Naive thymus-derived CD4-positive, alpha-beta T cell (primary cell): Measurements from ENCODE around the gene NSDHL. TPM values are rescaled to one million over a fixed set of nuclear protein-coding genes. Genes with fewer than 3 reads are reported as not detected.

ENCODE experiments used
- ATAC-seq: fragments of 150-1000 bp; cut with Tn5 transposase; 2 replicates; pipeline ENCODE4 v1.10.0; 2021; ENCODE audit warnings: mild to moderate bottlenecking, moderate library complexity
- CTCF ChIA-PET: fragments of 350-600 bp; sonication (Branson Sonifier 250); formaldehyde crosslinking; loops from one replicate; lab custom pipeline; 2021; ENCODE audit warnings: antibody characterized with exemption; lab: Charles Lee
- POLR2A ChIA-PET: fragments of 350-600 bp; sonication (Branson Sonifier 250); formaldehyde crosslinking; loops from one replicate; lab custom pipeline; 2021; ENCODE audit warnings: antibody characterized with exemption, inconsistent platforms; lab: Charles Lee
- DNase-seq, 9 donors: peaks; one replicate each; pipeline versions ENCODE4 v3.0.0 to v3.0.0-alpha.2; 2020 to 2022; ENCODE audit warnings: mixed read lengths in 1 of 9
- H3K27ac ChIP-seq: one replicate; pipeline ENCODE4 v1.7.0; 2013; ENCODE audit warnings: mild to moderate bottlenecking, low read depth, low read length, moderate library complexity
- H3K27me3 ChIP-seq, 2 donors: one replicate each; pipeline ENCODE4 v1.7.0; 2013; ENCODE audit warnings: low read length in 2 of 2, mild to moderate bottlenecking in 2 of 2, moderate library complexity in 2 of 2; ENCODE audit not compliant: control insufficient read depth in 2 of 2, insufficient read depth in 2 of 2
- H3K36me3 ChIP-seq, 3 experiments: 1 replicate in 2 of 3; 2 replicates in 1 of 3; pipeline ENCODE4 v1.7.0; 2013; ENCODE audit warnings: low read length in 3 of 3, mild to moderate bottlenecking in 3 of 3, moderate library complexity in 1 of 3; ENCODE audit not compliant: insufficient read depth in 3 of 3, control insufficient read depth in 2 of 3
- H3K4me1 ChIP-seq, 2 donors: one replicate each; pipeline ENCODE4 v1.7.0; 2013; ENCODE audit warnings: low read length in 2 of 2, mild to moderate bottlenecking in 2 of 2, moderate library complexity in 1 of 2; ENCODE audit not compliant: control insufficient read depth in 2 of 2, insufficient read depth in 2 of 2
- H3K4me3 ChIP-seq: 2 replicates; pipeline ENCODE4 v1.7.0; 2013; ENCODE audit warnings: mild to moderate bottlenecking, low read length
- H3K9me3 ChIP-seq, 3 experiments: 1 replicate in 2 of 3; 2 replicates in 1 of 3; pipeline ENCODE4 v1.7.0; 2013; ENCODE audit warnings: low read length in 3 of 3; ENCODE audit not compliant: control insufficient read depth in 2 of 3
- H3K27ac Mint-ChIP-seq, 9 donors: one replicate each; pipeline ENCODE4 v1.8.0; 2020 to 2022; ENCODE audit warnings: mixed read lengths in 9 of 9, mild to moderate bottlenecking in 8 of 9, moderate library complexity in 5 of 9, inconsistent platforms in 2 of 9
- H3K27me3 Mint-ChIP-seq, 5 donors: one replicate each; pipeline ENCODE4 v1.8.0; 2021 to 2022; ENCODE audit warnings: mixed read lengths in 5 of 5, mild to moderate bottlenecking in 1 of 5
- H3K36me3 Mint-ChIP-seq, 5 donors: one replicate each; pipeline ENCODE4 v1.8.0; 2020 to 2022; ENCODE audit warnings: mixed read lengths in 5 of 5, mild to moderate bottlenecking in 3 of 5, inconsistent platforms in 1 of 5
- H3K4me1 Mint-ChIP-seq, 7 donors: one replicate each; pipeline ENCODE4 v1.8.0; 2020 to 2022; ENCODE audit warnings: mixed read lengths in 7 of 7, mild to moderate bottlenecking in 3 of 7, inconsistent platforms in 1 of 7
- H3K4me3 Mint-ChIP-seq, 10 donors: one replicate each; pipeline ENCODE4 v1.8.0; 2020 to 2022; ENCODE audit warnings: mild to moderate bottlenecking in 10 of 10, mixed read lengths in 10 of 10, moderate library complexity in 6 of 10, inconsistent platforms in 2 of 10
- H3K9me3 Mint-ChIP-seq, 11 donors: one replicate each; pipeline ENCODE4 v1.8.0; 2020 to 2022; ENCODE audit warnings: mixed read lengths in 11 of 11, mild to moderate bottlenecking in 4 of 11, inconsistent platforms in 1 of 11, moderate library complexity in 1 of 11
- intact Hi-C, 2 donors: fragments of 100-400 bp; cut with micrococcal nuclease; formaldehyde crosslinking; loops; one replicate each; pipeline ENCODE4 v1.15.1; 2023
- polyA plus RNA-seq, 2 donors: library from polyadenylated mRNA; unstranded; fragments of 300-500 nt; fragmentation: Illumina TruSeq; gene quantifications; one replicate each; pipeline ENCODE4 v1.2.3, GENCODE V29; 2021
- total RNA-seq, 6 experiments: library from RNA in 5 of 6; stranded (reverse) in 5 of 6; gene quantifications; 1 replicate in 5 of 6; 2 replicates in 1 of 6; pipeline ENCODE4 v1.2.3 and lab custom pipeline; 2021 to 2026

Gene NSDHL
- total and polyA plus RNA-seq, 7 experiments from 2014 or later: 3.3 to 14.6 (median 7.2) TPM

DNA sequence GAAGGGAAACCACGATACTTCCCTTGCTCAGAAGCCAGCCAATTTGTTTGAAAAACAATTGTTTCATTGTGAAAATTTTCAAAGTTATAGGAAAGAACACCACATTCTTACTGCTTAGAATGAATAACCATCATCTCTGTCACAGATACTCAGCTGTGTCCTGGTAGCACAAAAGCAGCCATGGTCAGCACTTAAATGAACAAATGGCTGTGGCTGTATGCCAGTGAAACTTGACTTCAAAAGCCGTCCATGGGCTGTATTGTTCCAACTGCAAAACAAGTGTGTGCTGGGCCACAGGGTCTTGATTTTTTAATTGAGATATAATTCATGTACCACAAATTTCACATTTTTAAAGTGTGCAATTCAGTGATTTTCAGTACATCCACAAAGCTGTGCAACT, 19.6 kb downstream of the NSDHL start:
- Histone ChIP-seq H3K27me3 (no peaks in the 10 kb centered on the region), H3K4me3 (no peak overlapping the region), H3K27ac (no peak overlapping the region), H3K36me3 (peaks cover 0 to 5% (median 4%) of the 10 kb centered on the region in 3 experiments), H3K9me3 (no peaks in the 10 kb centered on the region), H3K4me1 (no peaks in the 10 kb centered on the region)
- H3K4me1 Mint-ChIP-seq: peaks cover 0 to 11% (median 0%) of the 10 kb centered on the region in 7 donors
- CTCF ChIA-PET: no interaction called here
- intact Hi-C loops: no loop called here
- DNase-seq (no peak), ATAC-seq (no peak)
- H3K27me3 Mint-ChIP-seq: no peaks in the 10 kb centered on the region
- no peaks in the 10 kb centered on the region for H3K9me3 Mint-ChIP-seq
- peaks cover 9 to 32% (median 23%) of the 10 kb centered on the region in 5 donors for H3K36me3 Mint-ChIP-seq
- H3K4me3 Mint-ChIP-seq: no peak overlapping the region
- POLR2A ChIA-PET: interaction anchor here (0.6 kb wide), 1 partner anchor 1453 kb away, joined by 5 read pairs; the partner anchor contains the start of gene VMA21
- H3K27ac Mint-ChIP-seq: no peak overlapping the region

DNA sequence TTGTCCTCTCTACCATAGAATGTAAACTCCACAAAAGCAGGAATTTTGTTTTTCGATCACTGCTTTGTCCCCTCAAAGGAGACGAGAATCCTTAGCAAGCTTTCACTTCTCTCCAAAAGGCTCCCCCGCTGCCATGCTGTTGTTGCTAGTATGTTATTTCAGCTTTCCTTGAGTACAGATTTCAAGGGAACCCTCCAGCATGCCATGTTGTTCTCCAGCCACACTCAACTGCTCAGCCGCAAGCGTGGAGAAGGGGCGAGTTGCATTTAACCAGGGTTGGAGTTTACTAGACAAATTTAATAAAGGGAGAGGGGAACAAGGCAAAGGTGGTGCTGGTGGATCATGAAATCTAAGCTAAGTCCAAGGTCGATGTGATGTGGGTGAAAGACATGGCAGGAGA, 23.1 kb downstream of the NSDHL start:
- Histone ChIP-seq H3K36me3 (peaks cover 0 to 9% (median 4%) of the 10 kb centered on the region in 3 experiments), H3K4me3 (no peak overlapping the region), H3K4me1 (no peaks in the 10 kb centered on the region), H3K27ac (no peak overlapping the region), H3K27me3 (no peaks in the 10 kb centered on the region), H3K9me3 (no peaks in the 10 kb centered on the region)
- Mint-ChIP-seq H3K9me3 (no peaks in the 10 kb centered on the region), H3K27ac (no peak overlapping the region), H3K4me3 (no peak overlapping the region), H3K36me3 (peaks cover 12 to 30% (median 21%) of the 10 kb centered on the region in 5 donors), H3K27me3 (no peaks in the 10 kb centered on the region), H3K4me1 (peaks cover 0 to 13% (median 0%) of the 10 kb centered on the region in 7 donors)
- intact Hi-C loops: no loop called here
- POLR2A ChIA-PET: no interaction called here
- ATAC-seq (no peak), DNase-seq (no peak)
- CTCF ChIA-PET: no interaction called here

DNA sequence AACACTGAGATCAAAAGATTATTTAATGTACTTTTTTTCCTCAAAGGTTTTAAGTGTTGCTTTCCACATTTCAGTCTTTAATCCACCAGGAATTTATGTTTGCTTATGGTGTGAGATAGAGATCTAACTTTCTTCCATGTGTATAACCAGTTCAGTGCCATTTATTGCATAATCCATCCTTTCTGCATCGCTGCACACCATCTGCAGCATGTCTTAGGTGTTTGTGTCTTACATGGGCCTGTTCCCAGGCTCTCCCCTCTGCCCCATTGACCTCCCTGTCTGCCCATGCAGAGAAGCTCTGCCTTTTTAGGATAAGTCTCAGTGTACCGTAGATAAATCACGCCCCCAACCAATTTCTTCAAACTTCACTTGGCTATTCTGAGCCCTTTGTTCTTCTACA, 30.3 kb downstream of the NSDHL start:
- Mint-ChIP-seq H3K4me3 (no peak overlapping the region), H3K36me3 (peaks cover 0 to 7% (median 0%) of the 10 kb centered on the region in 5 donors), H3K9me3 (no peaks in the 10 kb centered on the region), H3K27me3 (no peaks in the 10 kb centered on the region), H3K27ac (no peak overlapping the region), H3K4me1 (peaks cover 0 to 3% (median 0%) of the 10 kb centered on the region in 7 donors)
- ATAC-seq (no peak), DNase-seq (no peak)
- ChIA-PET CTCF (no interaction called here), POLR2A (no interaction called here)
- H3K9me3 ChIP-seq: no peaks in the 10 kb centered on the region
- H3K4me1 ChIP-seq: no peaks in the 10 kb centered on the region
- no peak overlapping the region for H3K27ac ChIP-seq
- H3K36me3 ChIP-seq: peaks cover 0 to 30% (median 0%) of the 10 kb centered on the region in 3 experiments
- intact Hi-C loops: no loop called here
- no peaks in the 10 kb centered on the region for H3K27me3 ChIP-seq
- no peak overlapping the region for H3K4me3 ChIP-seq

DNA sequence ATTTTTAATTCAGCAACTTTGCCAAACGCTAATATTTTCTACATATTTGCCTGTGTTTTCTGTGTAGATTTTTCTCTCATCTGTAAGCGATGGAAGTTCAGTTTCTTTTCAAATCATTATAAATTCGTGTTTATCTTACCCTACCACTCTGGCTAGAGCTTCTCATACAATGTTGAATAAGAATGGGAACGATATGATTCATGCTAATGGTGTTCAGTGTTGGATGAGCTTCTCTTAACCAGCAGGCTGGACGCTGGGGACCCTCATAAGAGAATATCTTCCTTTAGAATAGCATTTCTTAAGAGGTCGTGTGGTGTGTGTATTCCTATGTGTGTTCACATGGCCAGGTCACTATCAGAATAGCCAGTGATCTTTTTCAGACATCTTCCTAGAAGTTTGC, 31.0 kb downstream of the NSDHL start:
- intact Hi-C loops: no loop called here
- CTCF ChIA-PET: no interaction called here
- POLR2A ChIA-PET: no interaction called here

DNA sequence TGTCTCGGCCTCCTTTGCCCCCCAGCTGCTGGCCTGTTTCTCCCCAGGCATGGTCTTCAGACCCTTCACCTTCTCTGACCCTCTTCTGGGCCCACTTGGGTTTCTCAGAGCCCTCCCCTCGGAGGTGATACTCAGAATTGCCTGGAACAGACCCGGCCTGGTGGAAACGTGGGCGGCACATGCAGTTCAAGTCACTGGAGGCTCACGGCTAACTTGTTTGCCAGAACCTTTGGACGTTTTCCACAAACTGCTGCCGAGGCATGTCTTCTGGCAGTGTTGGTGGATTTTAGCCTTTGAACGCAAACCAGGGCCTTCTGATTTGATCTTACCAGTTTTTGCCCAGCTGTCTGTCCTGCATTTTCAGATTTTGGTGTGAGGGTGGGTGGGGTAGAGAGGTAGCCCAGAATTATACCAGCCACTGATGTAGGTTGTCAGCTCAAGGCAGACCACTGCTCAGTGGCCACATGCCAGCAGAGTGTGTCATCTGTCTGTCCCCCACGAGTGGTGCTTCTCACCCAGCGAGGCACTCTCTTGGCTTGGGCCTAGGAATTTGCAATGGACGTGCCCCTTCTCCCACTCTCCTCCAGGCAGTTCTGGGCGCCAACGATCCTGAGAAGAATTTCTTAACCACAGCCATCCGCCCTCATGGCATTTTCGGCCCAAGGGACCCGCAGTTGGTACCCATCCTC, 34.5 kb downstream of the NSDHL start:
- Histone ChIP-seq H3K27me3 (no peaks in the 10 kb centered on the region), H3K36me3 (peaks cover 0 to 33% (median 0%) of the 10 kb centered on the region in 3 experiments), H3K4me3 (no peak overlapping the region), H3K4me1 (no peaks in the 10 kb centered on the region), H3K9me3 (no peaks in the 10 kb centered on the region), H3K27ac (no peak overlapping the region)
- intact Hi-C loops: no loop called here
- ATAC-seq (no peak), DNase-seq (no peak)
- CTCF ChIA-PET: no interaction called here
- Mint-ChIP-seq H3K36me3 (peaks cover 0 to 24% (median 0%) of the 10 kb centered on the region in 5 donors), H3K9me3 (no peaks in the 10 kb centered on the region), H3K27me3 (no peaks in the 10 kb centered on the region), H3K4me1 (no peaks in the 10 kb centered on the region), H3K4me3 (no peak overlapping the region), H3K27ac (no peak overlapping the region)
- POLR2A ChIA-PET: no interaction called here

More for the DNA sequence above, 31.0 kb downstream of the NSDHL start:
- Histone ChIP-seq H3K36me3 (peaks cover 0 to 30% (median 0%) of the 10 kb centered on the region in 3 experiments), H3K4me1 (no peaks in the 10 kb centered on the region), H3K4me3 (no peak overlapping the region), H3K27me3 (no peaks in the 10 kb centered on the region), H3K9me3 (no peaks in the 10 kb centered on the region), H3K27ac (no peak overlapping the region)
- no peak for DNase-seq
- ATAC-seq: no peak
- no peak overlapping the region for H3K4me3 Mint-ChIP-seq
- peaks cover 0 to 3% (median 0%) of the 10 kb centered on the region in 7 donors for H3K4me1 Mint-ChIP-seq
- peaks cover 0 to 7% (median 0%) of the 10 kb centered on the region in 5 donors for H3K36me3 Mint-ChIP-seq
- H3K27me3 Mint-ChIP-seq: no peaks in the 10 kb centered on the region
- no peak overlapping the region for H3K27ac Mint-ChIP-seq
- no peaks in the 10 kb centered on the region for H3K9me3 Mint-ChIP-seq

DNA sequence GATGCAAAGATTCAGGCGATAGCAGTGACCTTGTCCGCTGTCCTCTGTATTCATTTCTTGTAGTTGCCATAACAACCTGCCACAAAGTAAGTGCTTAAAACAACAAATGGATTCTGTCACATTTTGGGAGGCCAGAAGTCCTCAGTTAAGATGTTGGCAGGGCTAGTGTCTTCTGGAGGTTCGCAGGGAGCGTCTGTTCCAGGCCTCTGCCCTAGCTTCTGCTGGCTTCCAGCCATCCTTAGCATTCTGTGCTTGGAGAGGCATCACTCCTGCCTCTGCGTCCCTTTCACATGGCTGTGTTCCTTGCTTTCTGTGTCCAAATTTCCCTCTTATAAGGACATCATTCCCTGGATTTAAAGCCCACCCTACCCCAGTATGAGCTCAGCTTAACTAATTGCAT, 35.5 kb downstream of the NSDHL start:
- Mint-ChIP-seq H3K27ac (no peak overlapping the region), H3K27me3 (no peaks in the 10 kb centered on the region), H3K4me3 (no peak overlapping the region), H3K36me3 (peaks cover 0 to 24% (median 0%) of the 10 kb centered on the region in 5 donors), H3K9me3 (no peaks in the 10 kb centered on the region), H3K4me1 (no peaks in the 10 kb centered on the region)
- peaks cover 0 to 33% (median 0%) of the 10 kb centered on the region in 3 experiments for H3K36me3 ChIP-seq
- ATAC-seq (no peak), DNase-seq (no peak)
- H3K27ac ChIP-seq: no peak overlapping the region
- no peaks in the 10 kb centered on the region for H3K4me1 ChIP-seq
- no peaks in the 10 kb centered on the region for H3K9me3 ChIP-seq
- ChIA-PET CTCF (no interaction called here), POLR2A (no interaction called here)
- H3K27me3 ChIP-seq: no peaks in the 10 kb centered on the region
- H3K4me3 ChIP-seq: no peak overlapping the region
- intact Hi-C loops: no loop called here

DNA sequence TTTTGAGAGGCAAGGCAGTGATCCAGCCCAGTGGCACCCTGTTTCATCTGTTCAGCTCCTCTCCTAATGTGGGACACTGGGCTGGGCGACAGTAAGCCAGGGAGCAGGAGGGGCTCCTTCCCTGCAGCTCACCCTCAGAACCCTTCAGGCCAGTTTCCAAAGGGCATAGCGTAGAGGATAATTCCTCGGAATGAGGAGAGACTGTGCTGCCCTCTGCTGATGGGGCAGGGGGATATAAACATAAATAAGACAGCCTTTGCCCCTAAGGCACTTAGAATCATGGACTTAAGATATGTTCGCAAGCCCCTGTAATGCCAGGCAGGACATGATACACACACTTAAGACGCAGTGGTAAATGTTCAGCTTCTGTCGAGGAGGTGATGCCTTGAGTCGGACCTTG, 39.1 kb downstream of the NSDHL start:
- no peak overlapping the region for H3K27ac Mint-ChIP-seq
- intact Hi-C loops: no loop called here
- H3K4me3 Mint-ChIP-seq: no peak overlapping the region
- H3K27me3 Mint-ChIP-seq: no peaks in the 10 kb centered on the region
- H3K4me3 ChIP-seq: no peak overlapping the region
- no peaks in the 10 kb centered on the region for H3K4me1 ChIP-seq
- H3K27me3 ChIP-seq: no peaks in the 10 kb centered on the region
- H3K4me1 Mint-ChIP-seq: peaks cover 5 to 12% (median 9%) of the 10 kb centered on the region in 7 donors
- ATAC-seq: no peak
- H3K9me3 Mint-ChIP-seq: no peaks in the 10 kb centered on the region
- no peak overlapping the region for H3K27ac ChIP-seq
- DNase-seq: no peak
- H3K36me3 ChIP-seq: peaks cover 0 to 25% (median 0%) of the 10 kb centered on the region in 3 experiments
- POLR2A ChIA-PET: no interaction called here
- peaks cover 0 to 17% (median 0%) of the 10 kb centered on the region in 5 donors for H3K36me3 Mint-ChIP-seq
- CTCF ChIA-PET: no interaction called here
- no peaks in the 10 kb centered on the region for H3K9me3 ChIP-seq
